Uterus (tissue), 4 donors: ENCODE measurements around the gene CCDC54. TPM values are rescaled to one million over a fixed set of nuclear protein-coding genes. Genes with fewer than 3 reads are reported as not detected.

Experiments used
- DNase-seq, 2 donors: peaks; one replicate each; pipeline ENCODE4 v3.0.0-alpha.2; 2019 to 2020
- H3K27ac ChIP-seq, 2 donors: fragments of 200-600 bp; sonication (generic); 1 replicate in 1 of 2; 2 replicates in 1 of 2; pipeline ENCODE4 v1.5.1; 2016 to 2018
- H3K27me3 ChIP-seq, 2 donors: fragments of 200-600 bp; sonication (generic); one replicate each; pipeline ENCODE4 v1.5.1; 2018 to 2019; ENCODE audit warnings: control low read depth in 1 of 2
- H3K36me3 ChIP-seq, 2 donors: fragments of 200-600 bp; sonication (generic); one replicate each; pipeline ENCODE4 v1.5.1; 2019; ENCODE audit warnings: control low read depth in 1 of 2
- H3K4me1 ChIP-seq, 2 donors: fragments of 200-600 bp; sonication (generic); one replicate each; pipeline ENCODE4 v1.5.1; 2018 to 2019; ENCODE audit warnings: control low read depth in 1 of 2
- H3K4me3 ChIP-seq, 2 donors: fragments of 200-600 bp; sonication (generic); 1 replicate in 1 of 2; 2 replicates in 1 of 2; pipeline ENCODE4 v1.5.1; 2018 to 2019; ENCODE audit warnings: mild to moderate bottlenecking in 1 of 2
- H3K9me3 ChIP-seq, 2 donors: fragments of 200-600 bp; sonication (generic); one replicate each; pipeline ENCODE4 v1.5.1; 2019; ENCODE audit warnings: control low read depth in 1 of 2
- POLR2A ChIP-seq, 2 donors: fragments of 450-650 bp; IDR thresholded peaks; one replicate each; pipeline ENCODE4 v1.6.1; 2016; ENCODE audit warnings: antibody characterized with exemption in 2 of 2, mild to moderate bottlenecking in 1 of 2, moderate library complexity in 1 of 2
- intact Hi-C: fragments of 100-400 bp; cut with DNase I; formaldehyde crosslinking; loops from one replicate; pipeline ENCODE4 v1.15.1; 2023; ENCODE audit warnings: low total_unique reads
- total RNA-seq, 4 donors: library from RNA; depleted of rRNA in 3 of 4; stranded (reverse); fragments of >200 nt in 3 of 4; gene quantifications; one replicate each; pipeline versions ENCODE4 v1.1.0 to v1.2.4, GENCODE V29; 2014 to 2023
- TF ChIP-seq, protein P1 (sequence below), 4 experiments: fragments of 200-600 bp in 2 of 4; fragments of 450-650 bp in 2 of 4; sonication (generic) in 2 of 4; IDR thresholded peaks; one replicate each; pipeline ENCODE4 v1.5.1; 2016 to 2019; ENCODE audit warnings: antibody characterized with exemption in 4 of 4, mild to moderate bottlenecking in 2 of 4, moderate library complexity in 1 of 4
- donor health status: DM: yes; HTN: yes; CAD: no.

Gene CCDC54
- total RNA-seq, 4 donors from 2014 or later = not detected

DNA sequence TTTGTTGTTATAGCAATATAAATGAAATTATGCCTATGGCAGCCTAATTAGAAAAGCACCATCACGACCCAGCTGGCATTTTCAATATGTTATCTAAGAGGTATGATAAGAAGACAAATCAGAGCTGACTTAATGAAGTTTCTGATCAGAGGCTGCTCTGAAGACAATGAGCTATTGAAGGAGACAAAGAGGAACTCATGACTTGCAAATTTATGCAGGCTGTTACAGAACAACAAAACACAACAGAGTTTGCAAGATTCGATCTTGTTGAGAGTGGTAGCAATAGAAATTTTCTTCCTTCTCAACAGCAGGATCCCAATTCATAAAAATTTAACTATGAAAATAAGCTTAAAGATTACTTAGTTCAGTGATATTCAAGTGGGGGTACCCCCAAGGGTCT lies 7.7 kb downstream of the CCDC54 start:
- no peaks in the 10 kb centered on the region for H3K36me3 ChIP-seq
- no peak for TF ChIP-seq POLR2A (IDR thresholded peaks at IDR 0.05)
- TF ChIP-seq, protein P1, sequence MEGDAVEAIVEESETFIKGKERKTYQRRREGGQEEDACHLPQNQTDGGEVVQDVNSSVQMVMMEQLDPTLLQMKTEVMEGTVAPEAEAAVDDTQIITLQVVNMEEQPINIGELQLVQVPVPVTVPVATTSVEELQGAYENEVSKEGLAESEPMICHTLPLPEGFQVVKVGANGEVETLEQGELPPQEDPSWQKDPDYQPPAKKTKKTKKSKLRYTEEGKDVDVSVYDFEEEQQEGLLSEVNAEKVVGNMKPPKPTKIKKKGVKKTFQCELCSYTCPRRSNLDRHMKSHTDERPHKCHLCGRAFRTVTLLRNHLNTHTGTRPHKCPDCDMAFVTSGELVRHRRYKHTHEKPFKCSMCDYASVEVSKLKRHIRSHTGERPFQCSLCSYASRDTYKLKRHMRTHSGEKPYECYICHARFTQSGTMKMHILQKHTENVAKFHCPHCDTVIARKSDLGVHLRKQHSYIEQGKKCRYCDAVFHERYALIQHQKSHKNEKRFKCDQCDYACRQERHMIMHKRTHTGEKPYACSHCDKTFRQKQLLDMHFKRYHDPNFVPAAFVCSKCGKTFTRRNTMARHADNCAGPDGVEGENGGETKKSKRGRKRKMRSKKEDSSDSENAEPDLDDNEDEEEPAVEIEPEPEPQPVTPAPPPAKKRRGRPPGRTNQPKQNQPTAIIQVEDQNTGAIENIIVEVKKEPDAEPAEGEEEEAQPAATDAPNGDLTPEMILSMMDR (IDR thresholded peaks at IDR 0.05) = no peak
- no peak for DNase-seq
- H3K4me1 ChIP-seq = no peaks in the 10 kb centered on the region
- H3K27ac ChIP-seq = no peak overlapping the region
- intact Hi-C loops = no loop called here
- no peaks in the 10 kb centered on the region for H3K27me3 ChIP-seq
- H3K4me3 ChIP-seq = no peak overlapping the region
- no peaks in the 10 kb centered on the region for H3K9me3 ChIP-seq

DNA sequence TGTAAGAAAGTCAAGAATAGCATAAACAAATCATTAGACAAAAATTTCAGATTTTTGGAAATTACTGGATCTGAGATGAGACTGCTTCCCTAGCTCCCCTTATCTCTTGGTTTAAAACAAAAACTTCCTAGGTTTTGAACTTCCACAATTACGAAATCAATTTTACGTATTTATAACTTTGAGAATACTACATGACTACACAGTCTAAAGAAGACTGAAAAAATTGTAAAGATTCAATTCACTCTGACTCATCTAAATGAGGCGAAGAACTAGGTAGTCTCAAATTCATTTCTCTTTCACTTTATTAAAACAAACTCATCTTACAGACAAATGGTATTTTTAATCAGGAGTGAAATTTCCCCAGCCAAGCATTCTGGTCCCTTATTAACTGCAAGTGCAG lies 10.3 kb downstream of the CCDC54 start:
- no peak for DNase-seq
- H3K36me3 ChIP-seq = no peaks in the 10 kb centered on the region
- H3K27ac ChIP-seq = no peak overlapping the region
- no peaks in the 10 kb centered on the region for H3K9me3 ChIP-seq
- intact Hi-C loops = no loop called here
- TF ChIP-seq POLR2A (IDR thresholded peaks at IDR 0.05) = no peak
- TF ChIP-seq, protein P1 (IDR thresholded peaks at IDR 0.05) = no peak
- H3K27me3 ChIP-seq = no peaks in the 10 kb centered on the region
- no peaks in the 10 kb centered on the region for H3K4me1 ChIP-seq
- H3K4me3 ChIP-seq = no peak overlapping the region

DNA sequence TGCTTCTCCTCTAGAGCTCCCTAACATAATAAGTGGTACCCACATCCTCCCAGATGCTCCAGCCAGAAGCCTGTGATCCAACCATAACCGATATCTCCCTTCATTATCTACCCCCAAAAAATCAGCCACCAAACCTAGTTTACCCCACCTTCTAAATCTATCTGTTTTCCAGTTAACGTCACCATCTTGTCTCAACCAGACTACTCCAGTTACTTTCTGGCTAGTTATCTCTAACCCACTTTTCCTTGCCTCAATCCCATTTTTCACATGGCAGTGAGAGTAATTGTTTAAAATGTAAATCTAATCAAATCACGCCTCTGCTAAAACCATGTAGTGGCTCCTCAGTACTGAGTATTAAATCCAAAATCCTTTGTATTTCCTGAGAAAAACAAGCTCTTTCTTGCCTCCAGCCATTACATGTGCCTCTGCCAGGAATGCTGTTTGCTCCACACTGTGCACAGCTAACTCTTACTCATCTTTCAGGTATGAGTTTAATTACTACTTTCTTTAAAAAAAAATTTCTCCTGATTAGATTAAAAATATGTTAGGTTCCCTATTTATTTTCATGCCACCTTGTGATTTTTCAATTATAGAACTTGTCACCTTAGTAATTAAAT lies 15.4 kb downstream of the CCDC54 start:
- DNase-seq = no peak
- no peak for TF ChIP-seq POLR2A (IDR thresholded peaks at IDR 0.05)
- TF ChIP-seq, protein P1 (IDR thresholded peaks at IDR 0.05) = no peak
- no peaks in the 10 kb centered on the region for H3K4me1 ChIP-seq
- no peaks in the 10 kb centered on the region for H3K9me3 ChIP-seq
- intact Hi-C loops = no loop called here
- no peaks in the 10 kb centered on the region for H3K36me3 ChIP-seq
- no peaks in the 10 kb centered on the region for H3K27me3 ChIP-seq
- H3K4me3 ChIP-seq = no peak overlapping the region
- no peak overlapping the region for H3K27ac ChIP-seq

DNA sequence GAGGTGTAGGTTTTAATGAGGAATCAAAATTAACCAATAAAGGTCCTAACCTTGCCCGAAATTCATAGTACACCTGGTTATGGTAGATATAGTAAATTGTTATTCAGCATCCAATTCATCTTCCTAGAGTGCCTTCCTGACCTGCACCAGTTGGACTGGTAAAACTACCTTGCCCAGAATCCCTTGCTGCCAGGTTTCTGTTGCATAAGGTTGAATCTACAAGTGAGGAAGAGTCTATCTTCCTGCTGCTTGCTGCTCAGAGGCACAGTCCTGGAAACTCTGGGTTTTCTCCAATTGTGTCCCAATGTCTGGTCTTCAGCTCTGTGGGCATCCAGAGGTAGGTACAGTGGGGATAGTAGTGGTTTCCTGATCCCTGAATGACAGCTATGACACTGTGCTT lies 17.3 kb downstream of the CCDC54 start:
- Histone ChIP-seq H3K27me3 (no peaks in the 10 kb centered on the region), H3K4me1 (no peaks in the 10 kb centered on the region), H3K9me3 (no peaks in the 10 kb centered on the region), H3K27ac (no peak overlapping the region), H3K4me3 (no peak overlapping the region), H3K36me3 (no peaks in the 10 kb centered on the region)
- intact Hi-C loops = no loop called here
- no peak for DNase-seq
- TF ChIP-seq, protein P1 (IDR thresholded peaks at IDR 0.05) = no peak
- no peak for TF ChIP-seq POLR2A (IDR thresholded peaks at IDR 0.05)

DNA sequence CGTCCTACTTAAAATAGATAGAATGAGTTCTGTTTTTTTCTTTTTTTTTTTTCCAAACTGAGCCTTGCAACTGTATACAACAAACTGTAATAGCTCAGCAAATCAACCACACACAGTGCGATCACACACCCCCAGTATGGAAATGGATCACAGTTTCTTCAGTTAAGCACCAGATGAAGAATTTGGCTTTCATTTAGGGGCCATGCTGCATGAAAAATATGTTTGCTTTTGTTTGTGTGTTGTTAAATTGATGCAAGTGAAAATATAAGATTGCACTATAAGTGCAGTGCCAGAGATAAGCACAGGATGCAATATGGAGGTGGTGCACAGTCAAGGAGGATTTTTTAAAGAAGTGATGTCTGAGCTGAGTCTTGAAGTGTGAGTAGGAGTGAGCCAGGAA lies 17.8 kb downstream of the CCDC54 start:
- intact Hi-C loops = no loop called here
- Histone ChIP-seq H3K27ac (no peak overlapping the region), H3K4me1 (no peaks in the 10 kb centered on the region), H3K9me3 (no peaks in the 10 kb centered on the region), H3K27me3 (no peaks in the 10 kb centered on the region), H3K4me3 (no peak overlapping the region), H3K36me3 (no peaks in the 10 kb centered on the region)
- DNase-seq = no peak
- TF ChIP-seq, protein P1 (IDR thresholded peaks at IDR 0.05) = no peak
- no peak for TF ChIP-seq POLR2A (IDR thresholded peaks at IDR 0.05)
